Gastrocnemius medialis (tissue), 4 donors: ENCODE measurements around the gene DCUN1D5.

Experiments
- POLR2A ChIP-seq, 2 donors: fragments of 450-650 bp; IDR thresholded peaks; one replicate each; pipeline ENCODE4 v1.6.1; 2017; ENCODE audit warnings: antibody characterized with exemption in 2 of 2, mild to moderate bottlenecking in 2 of 2, moderate library complexity in 2 of 2
- TF ChIP-seq, protein P1 (sequence below), 5 experiments: fragments of 450-650 bp in 3 of 5; fragments of 200-600 bp in 2 of 5; sonication (generic) in 2 of 5; IDR thresholded peaks in 4 of 5; conservative IDR thresholded peaks in 1 of 5; 1 replicate in 4 of 5; 2 replicates in 1 of 5; pipeline ENCODE4 v1.5.1; 2016 to 2019; ENCODE audit warnings: antibody characterized with exemption in 5 of 5, mild to moderate bottlenecking in 3 of 5, moderate library complexity in 3 of 5

DNA sequence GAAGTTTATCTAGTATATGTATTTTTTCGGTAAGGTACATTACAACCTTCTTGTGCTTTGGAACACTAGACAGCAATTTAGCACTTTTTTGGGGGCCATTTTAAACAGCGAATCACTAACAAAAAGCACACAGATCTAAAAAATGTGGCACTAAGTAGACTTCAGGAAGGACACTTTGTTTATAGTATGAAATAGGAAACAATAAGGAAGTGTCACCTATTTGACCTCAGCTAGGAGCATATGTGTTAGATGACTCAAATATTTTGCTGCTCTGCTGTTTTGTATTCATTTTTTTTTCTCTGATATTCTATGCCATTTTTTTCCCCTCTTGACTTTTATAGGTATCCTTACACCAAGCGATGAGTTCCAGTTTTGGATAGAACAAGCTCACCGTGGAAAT lies 22.9 kb upstream of the DCUN1D5 start:
- TF ChIP-seq POLR2A (IDR thresholded peaks at IDR 0.05) = no peak
- TF ChIP-seq, protein P1, sequence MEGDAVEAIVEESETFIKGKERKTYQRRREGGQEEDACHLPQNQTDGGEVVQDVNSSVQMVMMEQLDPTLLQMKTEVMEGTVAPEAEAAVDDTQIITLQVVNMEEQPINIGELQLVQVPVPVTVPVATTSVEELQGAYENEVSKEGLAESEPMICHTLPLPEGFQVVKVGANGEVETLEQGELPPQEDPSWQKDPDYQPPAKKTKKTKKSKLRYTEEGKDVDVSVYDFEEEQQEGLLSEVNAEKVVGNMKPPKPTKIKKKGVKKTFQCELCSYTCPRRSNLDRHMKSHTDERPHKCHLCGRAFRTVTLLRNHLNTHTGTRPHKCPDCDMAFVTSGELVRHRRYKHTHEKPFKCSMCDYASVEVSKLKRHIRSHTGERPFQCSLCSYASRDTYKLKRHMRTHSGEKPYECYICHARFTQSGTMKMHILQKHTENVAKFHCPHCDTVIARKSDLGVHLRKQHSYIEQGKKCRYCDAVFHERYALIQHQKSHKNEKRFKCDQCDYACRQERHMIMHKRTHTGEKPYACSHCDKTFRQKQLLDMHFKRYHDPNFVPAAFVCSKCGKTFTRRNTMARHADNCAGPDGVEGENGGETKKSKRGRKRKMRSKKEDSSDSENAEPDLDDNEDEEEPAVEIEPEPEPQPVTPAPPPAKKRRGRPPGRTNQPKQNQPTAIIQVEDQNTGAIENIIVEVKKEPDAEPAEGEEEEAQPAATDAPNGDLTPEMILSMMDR (IDR thresholded peaks at IDR 0.05 in 4 of 5, conservative IDR thresholded peaks at IDR 0.05 in 1 of 5) = no peak
